ENCODE data around the gene FIBP.

GRCh38 chr11:65868907-65869306 is 19.4 kb downstream of the FIBP start:
- TF ChIP-seq CTCF (IDR thresholded peaks at IDR 0.05) (no peak), POLR2A (IDR thresholded peaks at IDR 0.05) (no peak)
